22Rv1 (cell line): Measurements from ENCODE around the gene EIF4E2.

Source experiments
- H3K27ac ChIP-seq: fragments of 450-650 bp; 2 replicates; pipeline ENCODE4 v1.5.1; 2017
- ZFX ChIP-seq: fragments of 450-650 bp; IDR thresholded peaks from 2 replicates; pipeline ENCODE4 v1.6.1; 2017; ENCODE audit warnings: antibody characterized with exemption, borderline replicate concordance
- TF ChIP-seq, protein P1 (sequence below): fragments of 450-650 bp; IDR thresholded peaks from 2 replicates; pipeline ENCODE4 v1.5.1; 2017; ENCODE audit warnings: mild to moderate bottlenecking

Gene EIF4E2

DNA sequence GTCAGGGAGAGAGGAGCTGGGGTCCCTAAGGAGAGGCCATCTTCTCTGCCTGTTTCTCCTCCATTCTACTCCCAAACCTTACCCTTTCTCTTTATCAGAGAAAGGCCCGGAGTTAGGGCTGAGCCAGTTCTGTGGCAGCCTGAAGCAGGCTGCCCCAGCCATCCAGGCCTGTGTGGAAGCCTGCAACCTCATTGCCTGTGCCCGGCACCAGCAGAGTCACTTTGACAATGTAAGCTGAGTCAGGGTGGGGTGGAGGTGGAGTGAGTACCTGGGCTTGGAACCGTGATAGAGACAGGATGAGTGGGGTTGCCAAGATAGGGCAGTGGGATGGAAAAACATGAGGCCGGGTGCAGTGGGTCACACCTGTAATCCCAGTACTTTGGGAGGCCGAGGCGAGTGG lies 5.8 kb upstream of the EIF4E2 start:
- H3K27ac ChIP-seq, result no peak overlapping the region
- TF ChIP-seq ZFX, result no peak
- TF ChIP-seq, protein P1, sequence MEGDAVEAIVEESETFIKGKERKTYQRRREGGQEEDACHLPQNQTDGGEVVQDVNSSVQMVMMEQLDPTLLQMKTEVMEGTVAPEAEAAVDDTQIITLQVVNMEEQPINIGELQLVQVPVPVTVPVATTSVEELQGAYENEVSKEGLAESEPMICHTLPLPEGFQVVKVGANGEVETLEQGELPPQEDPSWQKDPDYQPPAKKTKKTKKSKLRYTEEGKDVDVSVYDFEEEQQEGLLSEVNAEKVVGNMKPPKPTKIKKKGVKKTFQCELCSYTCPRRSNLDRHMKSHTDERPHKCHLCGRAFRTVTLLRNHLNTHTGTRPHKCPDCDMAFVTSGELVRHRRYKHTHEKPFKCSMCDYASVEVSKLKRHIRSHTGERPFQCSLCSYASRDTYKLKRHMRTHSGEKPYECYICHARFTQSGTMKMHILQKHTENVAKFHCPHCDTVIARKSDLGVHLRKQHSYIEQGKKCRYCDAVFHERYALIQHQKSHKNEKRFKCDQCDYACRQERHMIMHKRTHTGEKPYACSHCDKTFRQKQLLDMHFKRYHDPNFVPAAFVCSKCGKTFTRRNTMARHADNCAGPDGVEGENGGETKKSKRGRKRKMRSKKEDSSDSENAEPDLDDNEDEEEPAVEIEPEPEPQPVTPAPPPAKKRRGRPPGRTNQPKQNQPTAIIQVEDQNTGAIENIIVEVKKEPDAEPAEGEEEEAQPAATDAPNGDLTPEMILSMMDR, result no peak

DNA sequence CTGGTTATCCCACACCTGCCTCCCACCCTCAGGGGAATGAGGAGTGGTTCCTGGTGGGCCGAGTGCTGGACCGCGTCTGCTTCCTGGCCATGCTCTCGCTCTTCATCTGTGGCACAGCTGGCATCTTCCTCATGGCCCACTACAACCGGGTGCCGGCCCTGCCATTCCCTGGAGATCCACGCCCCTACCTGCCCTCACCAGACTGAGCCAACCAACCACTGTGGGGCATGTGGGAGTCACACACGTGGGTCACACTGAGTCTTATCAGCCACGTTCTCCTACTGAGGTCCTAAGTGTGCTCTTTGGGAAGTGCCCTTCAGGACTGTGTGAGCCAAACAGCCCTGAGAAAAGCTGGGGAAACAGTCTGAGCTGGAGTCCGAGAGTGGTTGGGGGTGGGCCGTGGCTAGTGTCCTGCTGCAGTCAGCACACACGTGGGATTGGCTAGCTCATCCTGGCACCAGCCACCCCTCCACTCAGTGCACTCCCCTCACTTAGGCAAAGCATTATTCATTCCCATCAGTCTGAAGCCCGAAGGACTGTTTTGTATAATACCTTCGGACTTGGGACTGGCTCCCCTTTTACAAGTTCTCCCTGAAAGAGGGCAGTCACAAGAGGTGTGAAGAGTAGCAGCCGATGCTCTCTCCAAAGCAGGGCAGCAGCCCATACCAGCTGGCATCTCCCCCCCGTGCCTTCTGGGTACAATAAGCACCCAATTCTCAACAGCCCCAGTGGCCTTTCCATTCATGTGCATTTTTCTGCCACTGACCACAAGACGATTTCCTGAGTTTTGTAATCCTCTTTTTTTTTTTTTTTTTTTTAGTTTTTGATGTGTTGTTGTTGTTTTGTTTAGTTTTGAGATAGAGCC lies 4.7 kb upstream of the EIF4E2 start:
- H3K27ac ChIP-seq, result no peak overlapping the region
- TF ChIP-seq, protein P1, result no peak
- no peak for TF ChIP-seq ZFX

DNA sequence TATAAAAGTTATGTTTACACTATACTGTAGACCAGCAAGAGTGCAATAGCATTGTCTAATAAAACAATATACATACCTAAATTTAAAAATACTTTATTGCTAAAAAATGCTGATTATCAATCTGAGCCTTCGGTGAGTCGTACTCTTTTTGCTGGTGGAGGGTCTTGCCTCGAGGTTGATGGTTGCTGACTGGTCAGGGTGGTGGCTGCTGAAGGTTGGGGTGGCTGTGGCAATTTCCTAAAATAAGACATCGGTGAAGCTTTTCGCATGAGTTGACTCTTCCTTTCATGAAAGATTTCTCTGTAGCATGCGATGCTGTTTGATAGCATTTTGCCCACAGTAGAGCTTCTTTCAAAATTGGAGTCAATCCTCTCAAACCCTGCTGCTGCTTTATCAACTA lies 2.5 kb upstream of the EIF4E2 start:
- H3K27ac ChIP-seq, result no peak overlapping the region
- TF ChIP-seq, protein P1, result no peak
- TF ChIP-seq ZFX, result no peak

DNA sequence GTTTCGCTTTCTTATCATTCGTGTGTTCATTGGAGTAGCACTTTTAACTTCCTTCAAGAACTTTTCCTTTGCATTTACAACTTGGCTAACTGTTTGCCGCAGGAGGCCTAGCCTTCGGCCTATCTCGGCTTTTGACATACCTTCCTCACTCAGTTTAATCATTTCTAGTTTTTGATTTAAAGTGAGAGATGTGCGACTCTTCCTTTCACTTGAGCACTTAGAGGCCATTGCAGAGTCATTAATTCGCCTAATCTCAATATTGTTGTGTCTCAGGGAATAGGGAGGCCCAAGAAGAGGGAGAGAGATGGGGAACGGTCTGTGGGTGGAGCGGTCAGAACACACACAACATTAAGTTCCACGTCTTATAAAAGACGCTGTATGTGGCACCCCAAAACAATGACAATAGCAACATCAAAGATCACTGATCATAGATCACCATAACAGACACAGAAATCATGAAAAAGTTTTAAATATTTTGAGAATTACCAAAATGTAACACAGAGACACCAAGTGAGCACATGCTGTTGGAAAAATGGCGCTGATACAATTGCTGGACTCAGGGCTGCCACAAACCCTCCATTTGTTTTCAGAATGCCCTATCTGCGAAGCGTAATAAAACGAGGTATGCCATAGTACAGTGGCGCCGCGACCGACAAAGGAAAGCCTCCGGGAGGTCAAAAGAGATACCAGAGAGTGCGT lies 685 bp upstream of the EIF4E2 start:
- TF ChIP-seq, protein P1, result no peak
- peak overlapping the region; percentile 94 for H3K27ac ChIP-seq

DNA sequence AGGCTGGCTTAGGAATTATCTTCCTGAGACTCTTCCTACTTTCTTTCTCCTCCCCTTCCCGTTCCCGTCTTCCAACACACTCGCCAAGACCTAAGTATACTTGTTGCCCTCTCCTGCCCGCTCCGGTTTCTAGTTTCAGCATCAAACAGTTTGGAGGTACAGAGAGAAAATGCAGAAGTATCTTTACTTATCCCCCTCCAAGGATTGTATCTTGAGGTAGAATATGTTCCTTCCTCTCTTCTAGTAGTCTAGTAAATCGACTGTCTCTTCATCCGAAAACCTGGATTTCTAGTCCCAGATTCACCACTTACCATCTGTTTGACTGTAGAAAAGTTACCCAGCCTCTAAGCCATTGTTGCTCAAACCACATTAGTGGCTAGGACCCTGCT lies 755 bp downstream of the EIF4E2 start:
- H3K27ac ChIP-seq, result peak overlapping the region; percentile 94
- TF ChIP-seq, protein P1, result no peak
- no peak for TF ChIP-seq ZFX

DNA sequence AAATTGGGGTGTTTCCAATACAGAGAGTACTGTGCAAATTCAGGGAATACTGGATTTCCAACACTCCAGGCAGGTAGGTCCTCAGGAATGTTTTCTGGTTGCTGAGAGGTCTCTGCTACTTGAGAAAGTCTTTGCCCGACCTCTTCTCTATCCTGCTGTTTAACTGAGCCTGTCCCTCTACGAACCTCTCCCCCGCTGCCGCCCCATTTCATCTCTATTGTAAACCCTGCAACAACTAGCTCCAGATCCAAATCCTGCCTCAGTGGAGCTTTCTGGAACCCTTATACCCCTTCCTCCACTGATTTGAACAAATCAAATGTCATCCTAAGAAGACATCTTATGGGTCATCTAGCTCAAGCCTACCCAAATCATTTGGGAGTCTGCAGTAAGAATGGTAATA lies 1.3 kb downstream of the EIF4E2 start:
- peak overlapping the region; percentile 94; the same call in 1 of the 2 replicates for H3K27ac ChIP-seq
- TF ChIP-seq, protein P1, result no peak
- no peak for TF ChIP-seq ZFX

DNA sequence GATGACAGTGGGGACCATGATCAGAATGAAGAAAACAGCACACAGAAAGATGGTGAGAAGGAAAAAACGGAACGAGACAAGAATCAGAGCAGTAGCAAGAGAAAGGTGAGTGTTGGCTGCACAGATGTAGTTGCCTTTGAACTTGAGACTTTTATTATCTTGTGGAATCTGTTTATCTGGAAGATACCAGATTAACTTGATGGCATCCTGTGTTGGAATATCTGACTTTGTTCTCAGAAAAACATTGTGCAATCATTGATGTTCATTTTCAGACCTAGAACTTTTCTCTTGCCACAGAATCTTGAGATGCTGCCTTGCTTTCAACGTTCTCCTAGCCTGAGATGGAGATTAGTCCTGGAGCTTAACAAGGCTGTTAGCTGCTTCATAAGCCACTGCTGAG lies 5.9 kb downstream of the EIF4E2 start:
- TF ChIP-seq ZFX, result no peak
- TF ChIP-seq, protein P1, result no peak
- H3K27ac ChIP-seq, result no peak overlapping the region
